Neuronal stem cell (in vitro differentiated cells): ENCODE results near the gene CXCR3.

Experiments
- DNase-seq: peaks from one replicate; pipeline ENCODE4 v3.0.0-alpha.2; 2013; ENCODE audit warnings: low spot score
- H2AFZ ChIP-seq: one replicate; pipeline ENCODE4 v1.6.1; 2013; ENCODE audit warnings: mild to moderate bottlenecking, low read length, inconsistent platforms
- H2AK5ac ChIP-seq: 2 replicates; pipeline ENCODE4 v1.6.1; 2013; ENCODE audit warnings: low read depth, mild to moderate bottlenecking, inconsistent platforms, low read length, moderate library complexity, mixed read lengths
- H2BK120ac ChIP-seq: 2 replicates; pipeline ENCODE4 v1.6.1; 2013; ENCODE audit warnings: low read depth, mild to moderate bottlenecking, inconsistent platforms, low read length, moderate library complexity, mixed read lengths
- H2BK12ac ChIP-seq: one replicate; pipeline ENCODE4 v1.6.1; 2013; ENCODE audit warnings: low read length, inconsistent platforms
- H2BK15ac ChIP-seq: 2 replicates; pipeline ENCODE4 v1.6.1; 2013; ENCODE audit warnings: mild to moderate bottlenecking, low read length, inconsistent platforms, mixed read lengths
- H2BK5ac ChIP-seq: one replicate; pipeline ENCODE4 v1.6.1; 2013; ENCODE audit warnings: inconsistent platforms, mild to moderate bottlenecking, low read length, moderate library complexity
- H3K14ac ChIP-seq: one replicate; pipeline ENCODE4 v1.6.1; 2013; ENCODE audit warnings: low read length, inconsistent platforms
- H3K18ac ChIP-seq: 2 replicates; pipeline ENCODE4 v1.6.1; 2013; ENCODE audit warnings: low read length, inconsistent platforms
- H3K23ac ChIP-seq: 2 replicates; pipeline ENCODE4 v1.6.1; 2013; ENCODE audit warnings: low read depth, mild to moderate bottlenecking, mixed read lengths, low read length, inconsistent platforms; ENCODE audit not compliant: poor library complexity
- H3K27ac ChIP-seq: replicated peaks from 3 replicates; pipeline ENCODE4 v1.5.1; 2013; ENCODE audit warnings: low read length, inconsistent platforms
- H3K27me3 ChIP-seq, 3 experiments: 2 replicates each; pipeline ENCODE4 v1.6.1; 2013; ENCODE audit warnings: low read length in 3 of 3, mild to moderate bottlenecking in 2 of 3, inconsistent platforms in 1 of 3, low read depth in 1 of 3, mixed read lengths in 1 of 3, moderate library complexity in 1 of 3; ENCODE audit not compliant: control insufficient read depth in 3 of 3, insufficient read depth in 3 of 3
- H3K36me3 ChIP-seq, 2 donors: replicated peaks in 1 of 2; 2 replicates each; pipeline ENCODE4 v1.6.1; 2013; ENCODE audit warnings: low read length in 2 of 2; ENCODE audit not compliant: control insufficient read depth in 2 of 2, insufficient read depth in 2 of 2
- H3K4ac ChIP-seq: 2 replicates; pipeline ENCODE4 v1.6.1; 2013; ENCODE audit warnings: inconsistent platforms, mild to moderate bottlenecking, low read length, moderate library complexity
- H3K4me1 ChIP-seq, 2 donors: 1 replicate in 1 of 2; 2 replicates in 1 of 2; pipeline ENCODE4 v1.6.1; 2013; ENCODE audit warnings: low read length in 2 of 2, low read depth in 1 of 2; ENCODE audit not compliant: control insufficient read depth in 2 of 2, insufficient read depth in 1 of 2
- H3K4me2 ChIP-seq: one replicate; pipeline ENCODE4 v1.6.1; 2013; ENCODE audit warnings: mild to moderate bottlenecking, low read length, inconsistent platforms; ENCODE audit not compliant: insufficient read depth, poor library complexity, severe bottlenecking
- H3K4me3 ChIP-seq, 2 donors: 2 replicates each; pipeline ENCODE4 v1.5.1; 2013; ENCODE audit warnings: low read length in 2 of 2, mild to moderate bottlenecking in 2 of 2, inconsistent platforms in 1 of 2, moderate library complexity in 1 of 2
- H3K79me1 ChIP-seq: one replicate; pipeline ENCODE4 v1.6.1; 2013; ENCODE audit warnings: low read depth, mild to moderate bottlenecking, inconsistent platforms, low read length, moderate library complexity
- H3K9ac ChIP-seq: one replicate; pipeline ENCODE4 v1.6.1; 2013; ENCODE audit warnings: mild to moderate bottlenecking, low read depth, low read length, inconsistent platforms; ENCODE audit not compliant: poor library complexity
- H3K9me3 ChIP-seq, 2 donors: replicated peaks in 1 of 2; 2 replicates each; pipeline versions ENCODE3 to v1.6.1; 2013; ENCODE audit warnings: low read length in 2 of 2, mild to moderate bottlenecking in 2 of 2, inconsistent platforms in 1 of 2, low read depth in 1 of 2, mixed read lengths in 1 of 2, moderate library complexity in 1 of 2; ENCODE audit not compliant: control insufficient read depth in 2 of 2, insufficient read depth in 1 of 2
- H4K8ac ChIP-seq: one replicate; pipeline ENCODE4 v1.6.1; 2013; ENCODE audit warnings: low read depth, mild to moderate bottlenecking, inconsistent platforms, low read length, moderate library complexity
- H4K91ac ChIP-seq: one replicate; pipeline ENCODE4 v1.6.1; 2013; ENCODE audit warnings: low read length, low read depth, mild to moderate bottlenecking, inconsistent platforms; ENCODE audit not compliant: poor library complexity
- WGBS, 2 donors: extraction: QIAGEN DNeasy Blood & Tissue Kit; methylation state at CpG; one replicate each; pipeline ENCODE4 v1.1.7; 2013; ENCODE audit warnings: missing lambda C conversion rate in 2 of 2, mixed read lengths in 1 of 2; ENCODE audit not compliant: insufficient read length in 2 of 2, insufficient replicate concordance in 1 of 2; ENCODE audit errors: extremely low coverage in 2 of 2; 5-methylcytosine and 5-hydroxymethylcytosine counted together

The CXCR3 gene

DNA sequence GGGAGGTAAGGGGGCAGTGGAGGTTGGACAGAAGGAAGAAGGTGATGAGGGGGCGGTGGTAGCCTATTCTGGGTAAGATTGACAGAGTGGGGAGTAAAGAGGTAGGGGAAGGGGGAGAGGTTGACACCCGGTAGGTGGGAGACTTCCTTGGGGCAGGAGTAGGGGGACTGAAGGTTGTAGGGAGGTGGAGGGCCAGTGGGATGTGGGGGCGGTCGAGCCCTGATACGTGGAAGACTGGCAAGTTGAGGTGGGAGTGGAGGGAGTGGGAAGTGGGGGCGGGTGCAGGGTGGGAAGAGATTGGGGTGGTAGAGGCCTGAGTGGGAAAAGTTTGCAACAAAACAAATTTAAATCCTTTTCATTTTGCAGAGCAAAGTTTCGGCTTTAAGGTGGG, 38.3 kb downstream of the CXCR3 start:
- no peaks in the 10 kb centered on the region for H3K27me3 ChIP-seq
- H3K4me1 ChIP-seq, result no peaks in the 10 kb centered on the region
- H2BK120ac ChIP-seq, result no peak overlapping the region
- H4K91ac ChIP-seq, result no peak overlapping the region
- peaks cover 2% of the 10 kb centered on the region for H3K79me1 ChIP-seq
- peaks cover 0 to 22% of the 10 kb centered on the region in 2 donors for H3K36me3 ChIP-seq
- H3K4ac ChIP-seq, result no peak overlapping the region
- no peak overlapping the region for H3K9ac ChIP-seq
- no peak overlapping the region for H2BK5ac ChIP-seq
- no peak overlapping the region for H2AK5ac ChIP-seq
- H2AFZ ChIP-seq, result no peak overlapping the region
- no peak overlapping the region for H2BK12ac ChIP-seq
- H2BK15ac ChIP-seq, result no peak overlapping the region
- H3K23ac ChIP-seq, result no peak overlapping the region
- H3K4me3 ChIP-seq, result no peak overlapping the region
- H3K14ac ChIP-seq, result no peak overlapping the region
- H4K8ac ChIP-seq, result no peak overlapping the region
- no peaks in the 10 kb centered on the region for H3K9me3 ChIP-seq
- no peak for DNase-seq
- WGBS, 2 donors, result no CpG with 5 or more reads among the region's 7 CpGs
- H3K27ac ChIP-seq, result no peak overlapping the region
- no peak overlapping the region for H3K18ac ChIP-seq
- H3K4me2 ChIP-seq, result no peak overlapping the region

- Histone ChIP-seq H3K4me3 (no peak overlapping the region), H2AK5ac (no peak overlapping the region), H3K4ac (no peak overlapping the region), H3K23ac (no peak overlapping the region), H3K9ac (no peak overlapping the region), H4K8ac (no peak overlapping the region), H3K79me1 (peaks cover 2% of the 10 kb centered on the region), H2BK120ac (no peak overlapping the region), H2BK5ac (no peak overlapping the region), H3K9me3 (no peaks in the 10 kb centered on the region), H2BK15ac (no peak overlapping the region), H3K4me2 (no peak overlapping the region), H3K18ac (no peak overlapping the region), H3K14ac (no peak overlapping the region), H3K27me3 (no peaks in the 10 kb centered on the region), H2BK12ac (no peak overlapping the region), H3K27ac (no peak overlapping the region), H3K36me3 (peaks cover 0 to 29% of the 10 kb centered on the region in 2 donors), H3K4me1 (no peaks in the 10 kb centered on the region), H4K91ac (no peak overlapping the region), H2AFZ (no peak overlapping the region)
- DNase-seq, result no peak
- WGBS, 2 donors, result no CpG with 5 or more reads among the region's 26 CpGs
Observed at GRCh38 chrX:71579136-71579989, 38.9 kb downstream of the CXCR3 start.

GRCh38 chrX:71578253-71579135, 39.8 kb downstream of the CXCR3 start, which contains the start of gene GCNA:
Gene GCNA (plus strand): TSS chrX:71578437. CDS start chrX:71580822, 2,385 bp downstream.
- Histone ChIP-seq H2BK15ac (no peak within 1 kb of the TSS), H3K4me2 (no peak within 1 kb of the TSS), H3K9ac (no peak within 1 kb of the TSS), H2BK12ac (no peak within 1 kb of the TSS), H2AFZ (no peak within 1 kb of the TSS), H2BK120ac (no peak within 1 kb of the TSS), H3K79me1 (peaks cover 2% of the 10 kb centered on the region), H4K91ac (no peak within 1 kb of the TSS), H3K9me3 (no peaks in the 10 kb centered on the region), H2BK5ac (no peak within 1 kb of the TSS), H3K18ac (no peak within 1 kb of the TSS), H3K27ac (no peak within 1 kb of the TSS), H3K14ac (no peak within 1 kb of the TSS), H3K4me1 (no peaks in the 10 kb centered on the region), H3K4ac (no peak within 1 kb of the TSS), H3K27me3 (no peaks in the 10 kb centered on the region), H3K23ac (no peak within 1 kb of the TSS), H2AK5ac (no peak within 1 kb of the TSS), H4K8ac (no peak within 1 kb of the TSS), H3K36me3 (peaks cover 3 to 37% of the 10 kb centered on the region in 2 donors), H3K4me3 (no peak within 1 kb of the TSS)
- WGBS, 2 donors, result no CpG with 5 or more reads among the region's 48 CpGs
- no peak for DNase-seq

DNA sequence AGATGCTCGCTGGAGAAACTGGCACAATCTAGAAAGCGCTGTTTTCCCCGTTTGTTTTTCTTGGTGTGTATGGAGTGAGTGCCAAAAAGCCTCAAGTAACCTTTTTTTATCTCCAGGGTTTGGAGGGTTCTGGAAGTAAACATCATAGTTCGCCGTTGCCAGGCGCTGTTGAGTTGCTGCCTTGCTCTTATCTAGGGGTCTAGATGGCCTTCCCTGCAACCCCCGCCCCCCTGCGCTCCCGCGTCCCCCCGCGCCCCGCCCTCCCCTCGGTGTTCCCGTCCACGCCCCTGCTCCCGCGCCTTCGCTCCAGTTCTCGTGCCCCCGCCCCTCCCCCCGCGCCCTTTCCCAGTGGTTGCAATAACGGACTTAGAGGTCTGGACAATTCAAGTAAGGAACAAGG, 40.6 kb downstream of the CXCR3 start:
- no peak overlapping the region for H3K18ac ChIP-seq

More for the DNA sequence above, 40.6 kb downstream of the CXCR3 start:
- no CpG with 5 or more reads among the region's 24 CpGs for WGBS, 2 donors
- no peak for DNase-seq
- no peak overlapping the region for H3K4me3 ChIP-seq
- no peak overlapping the region for H2BK15ac ChIP-seq
- H3K9me3 ChIP-seq, result no peaks in the 10 kb centered on the region
- no peak overlapping the region for H4K91ac ChIP-seq
- H2AFZ ChIP-seq, result no peak overlapping the region
- no peak overlapping the region for H3K4me2 ChIP-seq
- peaks cover 2% of the 10 kb centered on the region for H3K79me1 ChIP-seq
- H2AK5ac ChIP-seq, result no peak overlapping the region
- no peak overlapping the region for H3K23ac ChIP-seq
- no peak overlapping the region for H3K9ac ChIP-seq
- H4K8ac ChIP-seq, result no peak overlapping the region
- no peaks in the 10 kb centered on the region for H3K27me3 ChIP-seq
- no peak overlapping the region for H3K4ac ChIP-seq
- peaks cover 6 to 45% of the 10 kb centered on the region in 2 donors for H3K36me3 ChIP-seq
- H3K27ac ChIP-seq, result no peak overlapping the region
- no peak overlapping the region for H2BK5ac ChIP-seq
- no peak overlapping the region for H3K14ac ChIP-seq
- H3K4me1 ChIP-seq, result no peaks in the 10 kb centered on the region
- no peak overlapping the region for H2BK120ac ChIP-seq
- H2BK12ac ChIP-seq, result no peak overlapping the region
